ENCODE data around the gene F10.

DNA sequence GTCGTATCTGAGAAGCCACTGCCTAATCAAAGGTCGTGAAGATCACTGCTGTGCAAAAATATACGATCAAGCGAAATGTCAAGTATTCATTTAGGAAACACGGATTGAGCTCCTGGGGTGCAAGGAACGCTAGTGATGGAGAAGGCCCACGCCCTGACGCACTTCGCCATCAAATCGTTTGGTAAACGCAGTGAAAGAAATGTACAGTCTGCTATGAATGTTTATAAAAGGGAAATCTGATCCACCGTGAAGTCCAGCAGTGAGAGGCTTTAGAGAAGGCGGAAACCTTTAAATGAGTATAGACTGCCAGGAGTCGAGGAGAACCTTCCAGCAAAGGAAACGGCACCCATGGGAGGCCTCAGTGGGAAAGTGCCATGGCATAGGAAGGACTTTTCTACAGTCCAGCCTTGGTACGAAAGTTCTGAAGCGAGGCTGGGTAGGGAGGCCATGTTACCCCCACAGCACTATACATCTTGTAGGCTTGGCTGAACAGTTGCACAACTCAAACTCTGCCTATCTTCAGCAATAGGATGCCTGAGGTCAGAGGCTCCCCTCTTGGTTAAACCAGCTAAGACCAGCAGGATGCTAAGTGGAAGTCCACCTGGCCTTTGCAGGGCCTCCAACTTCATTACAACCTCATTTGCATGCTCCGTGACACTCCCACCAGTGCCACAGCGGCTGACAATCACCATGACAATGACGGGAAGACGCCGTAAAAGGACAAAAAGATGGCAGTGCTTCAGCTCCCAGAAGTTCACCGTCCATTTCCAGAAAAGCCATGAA lies 65.5 kb downstream of the F10 start:
- TF ChIP-seq SP1 (IDR thresholded peaks at IDR 0.05) = no peak
- no peak for TF ChIP-seq ELF4 (IDR thresholded peaks at IDR 0.05)

Measured in HEK293T (cell line).